Natural killer cell treated with Interleukin-12 subunit alpha and Interleukin-12 subunit beta and Interleukin-15 and Interleukin-18, amount 100 ng/mL, for 72 hours (primary cell): ENCODE results near the gene KCNA5. TPM values are rescaled to one million over a fixed set of nuclear protein-coding genes. Genes with fewer than 3 reads are reported as not detected.

Experiments used
- ATAC-seq, 2 donors: fragments of 150-1000 bp; cut with Tn5 transposase in 1 of 2; sonication (Bioruptor Pico), chemical (Tn5 transposase) in 1 of 2; 2 replicates each; pipeline ENCODE4 v1.10.0; 2021
- DNase-seq: peaks from one replicate; pipeline ENCODE4 v3.0.0; 2022; ENCODE audit warnings: low spot score
- H3K27ac Mint-ChIP-seq, 2 donors: 1 replicate in 1 of 2; 2 replicates in 1 of 2; pipeline ENCODE4 v1.8.0; 2022; ENCODE audit warnings: mixed read lengths in 2 of 2, mild to moderate bottlenecking in 1 of 2, moderate library complexity in 1 of 2
- H3K27me3 Mint-ChIP-seq, 2 donors: 1 replicate in 1 of 2; 2 replicates in 1 of 2; pipeline ENCODE4 v1.8.0; 2022; ENCODE audit warnings: mixed read lengths in 2 of 2
- H3K36me3 Mint-ChIP-seq: one replicate; pipeline ENCODE4 v1.8.0; 2022; ENCODE audit warnings: mixed read lengths
- H3K4me1 Mint-ChIP-seq, 2 donors: 1 replicate in 1 of 2; 2 replicates in 1 of 2; pipeline ENCODE4 v1.8.0; 2022; ENCODE audit warnings: low read depth in 2 of 2, mixed read lengths in 2 of 2, mild to moderate bottlenecking in 1 of 2
- H3K4me3 Mint-ChIP-seq: one replicate; pipeline ENCODE4 v1.8.0; 2022; ENCODE audit warnings: mixed read lengths
- H3K9me3 Mint-ChIP-seq: 2 replicates; pipeline ENCODE4 v1.8.0; 2022; ENCODE audit warnings: mixed read lengths
- total RNA-seq, 2 donors: library from RNA; stranded (reverse); gene quantifications; one replicate each; pipeline ENCODE4 v1.2.3, GENCODE V29; 2022

Gene KCNA5
- total RNA-seq, 2 donors from 2014 or later: not detected

GRCh38 chr12:5016526-5016925, 27.2 kb upstream of the KCNA5 start:
- H3K27me3 Mint-ChIP-seq: peaks cover 12 to 14% of the 10 kb centered on the region in 2 donors
- H3K4me3 Mint-ChIP-seq: no peak overlapping the region
- no peak overlapping the region for H3K27ac Mint-ChIP-seq
- no peaks in the 10 kb centered on the region for H3K36me3 Mint-ChIP-seq
- ATAC-seq (no peak), DNase-seq (no peak)
- no peaks in the 10 kb centered on the region for H3K9me3 Mint-ChIP-seq
- H3K4me1 Mint-ChIP-seq: no peaks in the 10 kb centered on the region

- H3K27ac Mint-ChIP-seq: no peak overlapping the region
- no peak for DNase-seq
- ATAC-seq: no peak
- no peaks in the 10 kb centered on the region for H3K4me1 Mint-ChIP-seq
- H3K4me3 Mint-ChIP-seq: no peak overlapping the region
- H3K36me3 Mint-ChIP-seq: no peaks in the 10 kb centered on the region
- peaks cover 16 to 17% of the 10 kb centered on the region in 2 donors for H3K27me3 Mint-ChIP-seq
- no peaks in the 10 kb centered on the region for H3K9me3 Mint-ChIP-seq
These were observed 25.9 kb upstream of the KCNA5 start for GRCh38 chr12:5017638-5018348.

GRCh38 chr12:5018677-5019076, 25.0 kb upstream of the KCNA5 start:
- H3K27ac Mint-ChIP-seq: no peak overlapping the region
- DNase-seq: no peak
- no peak overlapping the region for H3K4me3 Mint-ChIP-seq
- no peaks in the 10 kb centered on the region for H3K36me3 Mint-ChIP-seq
- no peaks in the 10 kb centered on the region for H3K9me3 Mint-ChIP-seq
- no peak for ATAC-seq
- no peaks in the 10 kb centered on the region for H3K4me1 Mint-ChIP-seq
- H3K27me3 Mint-ChIP-seq: peaks cover 12 to 17% of the 10 kb centered on the region in 2 donors

- Mint-ChIP-seq H3K27ac (no peak overlapping the region), H3K36me3 (no peaks in the 10 kb centered on the region)
- no peak for DNase-seq
These were observed 21.7 kb upstream of the KCNA5 start for GRCh38 chr12:5022025-5022424.

GRCh38 chr12:5022465-5023061, 21.1 kb upstream of the KCNA5 start:
- DNase-seq: no peak
- H3K27me3 Mint-ChIP-seq: peaks cover 16 to 28% of the 10 kb centered on the region in 2 donors
- H3K4me1 Mint-ChIP-seq: no peaks in the 10 kb centered on the region
- H3K27ac Mint-ChIP-seq: no peak overlapping the region
- H3K9me3 Mint-ChIP-seq: no peaks in the 10 kb centered on the region
- H3K36me3 Mint-ChIP-seq: no peaks in the 10 kb centered on the region
- no peak for ATAC-seq
- no peak overlapping the region for H3K4me3 Mint-ChIP-seq

More at GRCh38 chr12:5022025-5022424, 21.7 kb upstream of the KCNA5 start:
- no peak for ATAC-seq
- H3K27me3 Mint-ChIP-seq: peaks cover 15 to 28% of the 10 kb centered on the region in 2 donors
- no peaks in the 10 kb centered on the region for H3K4me1 Mint-ChIP-seq
- H3K9me3 Mint-ChIP-seq: no peaks in the 10 kb centered on the region
- H3K4me3 Mint-ChIP-seq: no peak overlapping the region

GRCh38 chr12:5023842-5024241, 19.8 kb upstream of the KCNA5 start:
- no peak overlapping the region for H3K4me3 Mint-ChIP-seq
- peaks cover 16 to 28% of the 10 kb centered on the region in 2 donors for H3K27me3 Mint-ChIP-seq
- DNase-seq (no peak), ATAC-seq (no peak)
- H3K9me3 Mint-ChIP-seq: no peaks in the 10 kb centered on the region
- no peak overlapping the region for H3K27ac Mint-ChIP-seq
- H3K4me1 Mint-ChIP-seq: no peaks in the 10 kb centered on the region
- no peaks in the 10 kb centered on the region for H3K36me3 Mint-ChIP-seq

GRCh38 chr12:5026342-5026938, 17.2 kb upstream of the KCNA5 start:
- Mint-ChIP-seq H3K27ac (no peak overlapping the region), H3K27me3 (peaks cover 22 to 23% of the 10 kb centered on the region in 2 donors), H3K4me3 (no peak overlapping the region), H3K9me3 (no peaks in the 10 kb centered on the region), H3K36me3 (no peaks in the 10 kb centered on the region), H3K4me1 (no peaks in the 10 kb centered on the region)
- DNase-seq (no peak), ATAC-seq (no peak)

GRCh38 chr12:5027046-5027821, 16.4 kb upstream of the KCNA5 start:
- DNase-seq: no peak
- H3K4me1 Mint-ChIP-seq: no peaks in the 10 kb centered on the region
- H3K4me3 Mint-ChIP-seq: no peak overlapping the region
- no peaks in the 10 kb centered on the region for H3K36me3 Mint-ChIP-seq
- H3K27ac Mint-ChIP-seq: no peak overlapping the region
- H3K27me3 Mint-ChIP-seq: peaks cover 19 to 20% of the 10 kb centered on the region in 2 donors
- no peaks in the 10 kb centered on the region for H3K9me3 Mint-ChIP-seq
- ATAC-seq: no peak

GRCh38 chr12:5030066-5030465, 13.6 kb upstream of the KCNA5 start:
- no peaks in the 10 kb centered on the region for H3K9me3 Mint-ChIP-seq
- no peak for DNase-seq
- no peak for ATAC-seq

GRCh38 chr12:5031242-5031641, 12.4 kb upstream of the KCNA5 start:
- no peak overlapping the region for H3K27ac Mint-ChIP-seq
- no peaks in the 10 kb centered on the region for H3K4me1 Mint-ChIP-seq
- H3K36me3 Mint-ChIP-seq: no peaks in the 10 kb centered on the region
- H3K9me3 Mint-ChIP-seq: no peaks in the 10 kb centered on the region
- H3K4me3 Mint-ChIP-seq: no peak overlapping the region
- no peak for ATAC-seq
- no peak for DNase-seq
- H3K27me3 Mint-ChIP-seq: peaks cover 0 to 9% of the 10 kb centered on the region in 2 donors

More at GRCh38 chr12:5030066-5030465, 13.6 kb upstream of the KCNA5 start:
- no peak overlapping the region for H3K4me3 Mint-ChIP-seq
- no peaks in the 10 kb centered on the region for H3K4me1 Mint-ChIP-seq
- H3K27ac Mint-ChIP-seq: no peak overlapping the region
- peaks cover 9 to 14% of the 10 kb centered on the region in 2 donors for H3K27me3 Mint-ChIP-seq
- H3K36me3 Mint-ChIP-seq: no peaks in the 10 kb centered on the region

- H3K27ac Mint-ChIP-seq: no peak overlapping the region
- no peak overlapping the region for H3K4me3 Mint-ChIP-seq
- H3K27me3 Mint-ChIP-seq: peaks cover 0 to 9% of the 10 kb centered on the region in 2 donors
- H3K36me3 Mint-ChIP-seq: no peaks in the 10 kb centered on the region
- no peak for DNase-seq
- no peak for ATAC-seq
- H3K4me1 Mint-ChIP-seq: no peaks in the 10 kb centered on the region
- H3K9me3 Mint-ChIP-seq: no peaks in the 10 kb centered on the region
These were observed 11.7 kb upstream of the KCNA5 start for GRCh38 chr12:5031958-5032357.

GRCh38 chr12:5032821-5033220, 10.9 kb upstream of the KCNA5 start:
- Mint-ChIP-seq H3K27me3 (peaks cover 0 to 6% of the 10 kb centered on the region in 2 donors), H3K4me3 (no peak overlapping the region), H3K36me3 (no peaks in the 10 kb centered on the region), H3K9me3 (no peaks in the 10 kb centered on the region), H3K4me1 (no peaks in the 10 kb centered on the region), H3K27ac (no peak overlapping the region)
- ATAC-seq (no peak), DNase-seq (no peak)

- ATAC-seq: no peak
- no peak for DNase-seq
- Mint-ChIP-seq H3K27me3 (peaks cover 8 to 10% of the 10 kb centered on the region in 2 donors), H3K27ac (no peak overlapping the region), H3K36me3 (no peaks in the 10 kb centered on the region), H3K4me1 (no peaks in the 10 kb centered on the region), H3K9me3 (no peaks in the 10 kb centered on the region), H3K4me3 (no peak overlapping the region)
These were observed 9.8 kb upstream of the KCNA5 start for GRCh38 chr12:5033883-5034282.

GRCh38 chr12:5034603-5035002, 9.1 kb upstream of the KCNA5 start:
- no peaks in the 10 kb centered on the region for H3K4me1 Mint-ChIP-seq
- peaks cover 14 to 16% of the 10 kb centered on the region in 2 donors for H3K27me3 Mint-ChIP-seq
- H3K4me3 Mint-ChIP-seq: no peak overlapping the region
- DNase-seq: no peak
- H3K36me3 Mint-ChIP-seq: no peaks in the 10 kb centered on the region
- no peak overlapping the region for H3K27ac Mint-ChIP-seq
- ATAC-seq: no peak
- H3K9me3 Mint-ChIP-seq: no peaks in the 10 kb centered on the region
